T-helper 2 cell treated with Interferon-gamma antibody and Interleukin-4, amounts not matched to agents 5 μg/mL and 100 μg/mL, for 36 hours (primary cell): ENCODE results near the gene PTPRT.

ENCODE experiments used
- DNase-seq: peaks from one replicate; pipeline ENCODE4 v3.0.0; 2021; ENCODE audit warnings: low spot score
- H3K27ac Mint-ChIP-seq: one replicate; pipeline ENCODE4 v1.8.0; 2021; ENCODE audit warnings: mild to moderate bottlenecking, mixed read lengths
- H3K27me3 Mint-ChIP-seq: one replicate; pipeline ENCODE4 v1.8.0; 2021; ENCODE audit warnings: low read depth, mixed read lengths
- H3K36me3 Mint-ChIP-seq: one replicate; pipeline ENCODE4 v1.8.0; 2021; ENCODE audit warnings: low read depth, mixed read lengths
- H3K4me1 Mint-ChIP-seq: one replicate; pipeline ENCODE4 v1.8.0; 2021; ENCODE audit warnings: low read depth, mixed read lengths
- H3K4me3 Mint-ChIP-seq: one replicate; pipeline ENCODE4 v1.8.0; 2022; ENCODE audit warnings: mild to moderate bottlenecking, moderate library complexity, mixed read lengths
- H3K9me3 Mint-ChIP-seq: one replicate; pipeline ENCODE4 v1.8.0; 2021; ENCODE audit warnings: mixed read lengths

PTPRT gene

DNA sequence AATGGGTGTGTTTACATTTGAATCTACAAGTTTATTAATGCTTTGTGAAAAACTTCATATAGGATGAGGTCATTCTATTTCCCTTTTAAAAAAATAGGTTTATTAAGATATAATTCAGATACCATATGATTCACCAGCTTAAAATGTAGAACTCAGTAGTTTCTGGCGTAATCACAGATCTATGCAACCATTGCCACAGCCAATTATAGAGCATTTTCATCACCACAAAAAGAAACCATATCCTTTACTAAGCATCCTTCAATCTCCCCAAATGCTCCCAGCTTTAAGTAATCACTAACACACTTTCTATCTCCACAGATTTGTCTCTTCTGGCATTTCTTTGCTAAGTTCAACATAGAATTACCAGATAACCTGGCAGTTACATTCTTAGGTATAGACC is 137.2 kb downstream of the PTPRT start:
- H3K4me1 Mint-ChIP-seq = no peaks in the 10 kb centered on the region
- H3K36me3 Mint-ChIP-seq = no peaks in the 10 kb centered on the region
- no peak for DNase-seq
- no peak overlapping the region for H3K4me3 Mint-ChIP-seq
- no peaks in the 10 kb centered on the region for H3K27me3 Mint-ChIP-seq
- no peaks in the 10 kb centered on the region for H3K9me3 Mint-ChIP-seq
- H3K27ac Mint-ChIP-seq = no peak overlapping the region

DNA sequence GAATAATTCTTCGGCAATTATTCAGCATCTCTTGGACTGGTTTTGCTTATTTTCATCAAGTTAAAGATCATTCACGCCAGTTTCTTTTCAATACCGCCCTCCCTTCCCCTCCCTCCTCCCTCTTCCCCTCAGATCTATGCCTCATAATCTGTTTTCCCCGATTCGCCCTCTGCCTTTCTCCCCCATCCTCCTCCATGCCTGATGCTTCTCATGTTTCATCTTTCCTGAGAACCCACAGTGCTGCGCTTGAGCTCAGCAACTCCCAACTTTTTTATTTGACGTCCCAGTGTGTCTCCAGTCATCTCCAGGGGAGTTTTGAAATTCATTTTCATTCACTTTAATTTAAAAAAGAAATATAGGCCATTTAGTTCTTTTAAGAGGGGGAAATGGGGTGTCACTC is 142.7 kb downstream of the PTPRT start:
- Mint-ChIP-seq H3K4me3 (no peak overlapping the region), H3K27ac (no peak overlapping the region), H3K4me1 (no peaks in the 10 kb centered on the region), H3K36me3 (no peaks in the 10 kb centered on the region), H3K9me3 (peaks cover 7% of the 10 kb centered on the region), H3K27me3 (no peaks in the 10 kb centered on the region)
- no peak for DNase-seq

DNA sequence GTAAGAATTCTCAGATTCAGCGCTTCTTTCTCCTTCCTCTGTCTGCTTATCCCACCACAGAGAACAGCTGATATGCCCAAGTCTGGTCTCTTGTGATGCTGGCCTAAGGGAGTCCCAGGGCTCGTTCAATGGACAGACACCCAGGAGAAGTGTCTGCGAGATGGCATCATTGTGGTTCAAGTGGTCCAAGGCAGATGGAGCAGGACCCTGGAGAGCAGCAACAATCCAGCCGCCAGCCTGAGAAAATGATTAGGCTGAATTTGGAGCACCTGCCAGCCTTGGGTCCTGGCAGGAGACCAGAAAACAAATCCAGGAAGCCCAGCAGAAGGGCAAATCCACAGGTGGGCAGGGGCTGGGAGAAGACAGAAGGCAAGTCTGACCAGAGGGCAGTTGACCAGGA is 145.8 kb downstream of the PTPRT start:
- no peaks in the 10 kb centered on the region for H3K36me3 Mint-ChIP-seq
- no peak overlapping the region for H3K27ac Mint-ChIP-seq
- H3K9me3 Mint-ChIP-seq = peaks cover 7% of the 10 kb centered on the region
- H3K27me3 Mint-ChIP-seq = no peaks in the 10 kb centered on the region
- H3K4me1 Mint-ChIP-seq = no peaks in the 10 kb centered on the region
- no peak for DNase-seq
- no peak overlapping the region for H3K4me3 Mint-ChIP-seq

DNA sequence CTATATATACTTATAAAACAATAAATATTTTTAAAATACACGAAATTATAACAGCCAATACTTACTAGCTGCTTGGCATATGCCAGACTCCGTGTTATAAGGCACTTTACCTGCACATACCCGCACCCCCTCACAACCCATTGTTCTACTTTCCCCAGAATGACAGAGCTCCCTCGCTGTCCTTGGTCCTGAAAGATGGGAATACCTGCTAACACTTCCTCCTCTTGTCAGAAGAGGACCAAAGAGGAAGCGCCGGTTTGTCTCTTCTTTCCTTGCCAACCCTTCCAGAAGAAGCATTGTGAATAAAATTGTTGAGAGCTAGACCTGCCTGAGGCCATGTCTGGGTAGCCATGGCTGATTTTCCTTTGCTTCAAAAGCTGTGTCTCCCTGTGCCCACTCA is 149.3 kb downstream of the PTPRT start:
- DNase-seq = no peak
- no peaks in the 10 kb centered on the region for H3K36me3 Mint-ChIP-seq
- H3K9me3 Mint-ChIP-seq = peaks cover 7% of the 10 kb centered on the region
- no peak overlapping the region for H3K4me3 Mint-ChIP-seq
- no peaks in the 10 kb centered on the region for H3K27me3 Mint-ChIP-seq
- no peaks in the 10 kb centered on the region for H3K4me1 Mint-ChIP-seq
- no peak overlapping the region for H3K27ac Mint-ChIP-seq

DNA sequence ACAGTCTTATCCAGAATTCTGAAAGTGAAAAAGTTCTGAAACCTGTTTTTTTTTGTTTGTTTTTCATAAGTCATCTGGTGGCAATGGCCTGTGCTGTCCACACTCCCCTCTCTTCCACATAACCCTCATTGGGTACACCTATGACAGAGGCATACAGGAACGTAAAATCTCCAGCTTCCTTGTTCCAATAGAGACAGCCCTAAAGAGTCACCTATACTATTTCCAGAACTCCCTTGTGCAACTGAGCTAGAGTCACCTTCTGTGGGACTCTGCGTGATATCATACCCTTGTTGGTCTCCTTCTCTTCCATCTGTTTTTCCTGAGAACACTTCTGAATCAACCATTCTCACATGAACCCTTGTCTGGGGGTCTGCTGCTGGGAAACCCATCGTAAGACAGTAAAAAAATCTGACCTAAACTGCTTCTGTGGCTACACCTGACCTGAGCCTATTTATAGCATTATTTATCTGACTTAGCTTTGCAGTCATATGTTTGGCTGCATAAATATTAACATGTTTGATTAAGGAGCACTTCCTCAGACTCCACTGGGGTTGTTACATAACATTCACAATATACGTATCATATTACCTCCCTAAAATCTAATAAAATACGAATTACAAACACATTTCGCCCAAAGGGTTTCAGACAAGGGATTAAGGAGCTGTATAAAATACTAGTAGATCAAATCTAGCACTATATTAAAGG is 151.9 kb downstream of the PTPRT start:
- H3K36me3 Mint-ChIP-seq = no peaks in the 10 kb centered on the region
- no peaks in the 10 kb centered on the region for H3K4me1 Mint-ChIP-seq
- peaks cover 2% of the 10 kb centered on the region for H3K9me3 Mint-ChIP-seq
- no peaks in the 10 kb centered on the region for H3K27me3 Mint-ChIP-seq
- no peak for DNase-seq
- H3K4me3 Mint-ChIP-seq = no peak overlapping the region
- no peak overlapping the region for H3K27ac Mint-ChIP-seq

DNA sequence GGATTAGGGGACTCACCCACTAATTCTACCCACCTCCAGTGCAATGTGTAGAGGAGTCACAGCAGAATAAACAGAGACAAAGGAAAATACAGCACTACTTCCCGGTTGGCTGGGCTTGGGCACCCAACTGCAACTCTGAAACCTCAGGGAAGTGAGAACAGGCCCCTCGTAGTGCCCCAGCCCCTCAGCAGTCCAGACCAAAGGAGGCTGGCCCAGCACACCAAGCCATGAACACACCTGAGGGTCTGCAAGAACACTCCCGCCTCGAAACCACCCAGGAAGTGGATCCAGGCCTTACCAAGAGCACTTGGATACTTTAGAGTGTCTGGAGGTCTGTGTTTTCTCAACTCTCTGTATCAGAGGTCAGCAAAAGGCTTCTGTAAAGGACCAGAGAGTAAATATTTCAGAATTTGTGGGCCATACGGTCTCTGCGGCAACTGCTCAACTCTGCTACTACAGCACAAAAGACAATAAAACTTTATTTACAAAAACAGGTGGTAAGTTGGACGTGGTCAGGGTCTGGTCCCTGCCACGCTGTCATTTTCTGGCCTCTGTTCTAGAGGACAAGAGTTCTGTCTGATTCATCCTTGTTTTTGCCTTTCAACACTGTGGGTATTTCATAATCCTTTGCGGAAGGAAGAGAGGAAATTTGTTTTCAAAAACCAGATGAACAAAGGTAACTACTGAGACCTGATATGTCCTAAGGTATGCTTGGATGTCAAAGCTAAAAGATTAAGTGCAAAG is 154.6 kb downstream of the PTPRT start:
- Mint-ChIP-seq H3K4me3 (no peak overlapping the region), H3K27me3 (no peaks in the 10 kb centered on the region), H3K27ac (no peak overlapping the region), H3K9me3 (no peaks in the 10 kb centered on the region), H3K36me3 (no peaks in the 10 kb centered on the region), H3K4me1 (no peaks in the 10 kb centered on the region)
- no peak for DNase-seq

DNA sequence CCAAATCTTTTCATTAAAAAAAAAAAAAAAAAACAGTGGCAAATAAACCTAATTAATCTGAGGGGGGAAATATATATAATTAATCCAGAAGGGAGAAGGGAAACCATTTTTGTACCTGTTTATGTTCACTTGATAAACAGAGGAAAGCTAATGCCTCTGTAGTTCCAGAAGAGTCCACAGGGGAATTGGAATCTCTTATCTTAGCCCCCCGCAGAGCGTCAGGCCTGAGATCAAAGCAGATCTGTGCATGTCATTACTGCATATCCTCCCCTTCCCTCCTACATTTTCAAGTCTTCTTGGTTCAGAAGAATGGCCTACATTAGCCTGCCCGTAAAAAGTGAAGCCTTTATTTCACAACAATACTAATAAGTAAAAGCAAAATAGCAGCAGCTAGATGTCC is 157.2 kb downstream of the PTPRT start:
- H3K27me3 Mint-ChIP-seq = no peaks in the 10 kb centered on the region
- H3K9me3 Mint-ChIP-seq = no peaks in the 10 kb centered on the region
- no peaks in the 10 kb centered on the region for H3K4me1 Mint-ChIP-seq
- DNase-seq = no peak
- H3K4me3 Mint-ChIP-seq = no peak overlapping the region
- H3K27ac Mint-ChIP-seq = no peak overlapping the region
- no peaks in the 10 kb centered on the region for H3K36me3 Mint-ChIP-seq

DNA sequence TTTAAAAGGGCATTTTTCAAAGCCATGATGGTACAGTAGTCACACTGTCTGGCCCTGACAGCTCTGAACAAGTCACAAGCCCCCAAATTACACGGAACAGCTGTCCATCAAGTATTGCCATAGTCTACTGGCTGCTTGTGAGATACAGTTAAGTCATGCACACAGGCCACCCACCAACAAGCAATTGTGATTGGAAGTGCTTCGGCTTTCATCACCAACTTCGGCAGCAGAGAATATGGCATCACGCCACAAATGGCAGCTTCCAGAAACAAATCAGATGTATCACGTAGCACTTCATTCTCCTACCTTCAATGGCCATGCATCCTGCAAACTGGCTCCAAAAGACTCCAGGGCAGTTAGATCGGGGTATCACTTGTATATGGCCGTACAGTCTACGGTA is 160.5 kb downstream of the PTPRT start:
- H3K27ac Mint-ChIP-seq = no peak overlapping the region
- DNase-seq = no peak
- H3K9me3 Mint-ChIP-seq = no peaks in the 10 kb centered on the region

DNA sequence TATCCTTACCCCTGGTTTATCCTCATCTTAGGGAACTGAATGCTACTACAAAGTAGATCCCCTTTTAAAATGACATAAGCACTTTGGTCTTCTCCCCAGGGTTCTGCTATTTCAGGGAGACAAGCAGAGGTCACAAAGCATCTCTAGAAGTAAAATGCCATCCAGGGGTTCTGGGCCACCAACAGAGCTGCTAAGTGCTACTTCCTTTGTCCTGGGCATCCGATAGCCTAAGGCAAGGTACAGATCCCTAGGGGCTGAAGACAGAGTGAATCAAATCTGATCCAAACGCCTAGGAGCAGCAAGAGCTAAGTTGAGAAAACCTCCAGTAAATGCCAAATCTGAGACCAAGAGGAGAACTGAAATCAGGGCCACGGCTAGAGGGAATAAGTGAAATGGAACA is 161.2 kb downstream of the PTPRT start:
- no peak overlapping the region for H3K4me3 Mint-ChIP-seq
- H3K9me3 Mint-ChIP-seq = no peaks in the 10 kb centered on the region
- no peaks in the 10 kb centered on the region for H3K27me3 Mint-ChIP-seq
- DNase-seq = no peak
- no peak overlapping the region for H3K27ac Mint-ChIP-seq
- H3K36me3 Mint-ChIP-seq = no peaks in the 10 kb centered on the region
- H3K4me1 Mint-ChIP-seq = no peaks in the 10 kb centered on the region

More for the DNA sequence above, 160.5 kb downstream of the PTPRT start:
- no peaks in the 10 kb centered on the region for H3K4me1 Mint-ChIP-seq
- no peak overlapping the region for H3K4me3 Mint-ChIP-seq
- H3K36me3 Mint-ChIP-seq = no peaks in the 10 kb centered on the region
- no peaks in the 10 kb centered on the region for H3K27me3 Mint-ChIP-seq

DNA sequence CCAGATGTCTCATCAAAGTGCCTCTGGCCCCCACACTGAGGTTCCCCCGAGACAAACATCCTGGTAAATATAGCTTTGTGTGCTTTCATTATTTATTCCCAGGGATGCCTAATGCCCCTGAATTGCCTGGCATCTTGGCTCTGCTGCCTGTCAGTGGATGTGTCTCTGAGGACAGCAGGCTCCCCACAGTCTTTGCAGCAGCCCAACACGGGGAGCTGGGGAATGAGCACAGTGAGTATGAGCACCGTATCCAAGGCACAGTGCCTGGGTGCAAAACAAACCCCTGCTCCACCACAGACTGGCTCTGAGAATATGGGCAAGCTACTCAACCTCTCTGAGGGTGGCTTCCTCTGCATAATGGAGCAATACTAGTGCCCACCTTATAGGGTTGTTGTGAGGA is 165.9 kb downstream of the PTPRT start:
- no peak for DNase-seq
- H3K27ac Mint-ChIP-seq = no peak overlapping the region
- no peaks in the 10 kb centered on the region for H3K27me3 Mint-ChIP-seq
- H3K36me3 Mint-ChIP-seq = no peaks in the 10 kb centered on the region
- H3K9me3 Mint-ChIP-seq = no peaks in the 10 kb centered on the region
- no peaks in the 10 kb centered on the region for H3K4me1 Mint-ChIP-seq
- no peak overlapping the region for H3K4me3 Mint-ChIP-seq

DNA sequence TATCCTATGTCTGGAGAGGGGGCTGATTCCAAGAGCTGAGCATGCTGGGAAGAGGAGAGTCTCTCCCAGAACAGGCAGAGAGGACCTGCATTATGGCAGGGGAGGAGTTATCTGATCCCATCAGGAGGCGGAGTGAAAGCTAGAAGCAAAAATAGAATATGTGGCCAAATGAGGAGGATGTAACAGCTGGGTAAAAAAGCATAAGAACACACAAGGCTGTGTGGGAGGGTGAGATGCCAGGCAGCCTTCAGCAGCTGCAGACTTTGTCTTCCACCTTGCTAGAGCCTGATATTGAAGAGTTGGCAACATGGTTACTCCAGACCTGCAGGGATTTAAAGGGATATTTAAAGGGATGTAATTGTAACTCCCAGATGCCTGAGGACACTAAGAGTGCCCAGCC is 167.1 kb downstream of the PTPRT start:
- Mint-ChIP-seq H3K27me3 (no peaks in the 10 kb centered on the region), H3K9me3 (no peaks in the 10 kb centered on the region), H3K36me3 (no peaks in the 10 kb centered on the region), H3K27ac (no peak overlapping the region), H3K4me1 (no peaks in the 10 kb centered on the region), H3K4me3 (no peak overlapping the region)
- DNase-seq = no peak

DNA sequence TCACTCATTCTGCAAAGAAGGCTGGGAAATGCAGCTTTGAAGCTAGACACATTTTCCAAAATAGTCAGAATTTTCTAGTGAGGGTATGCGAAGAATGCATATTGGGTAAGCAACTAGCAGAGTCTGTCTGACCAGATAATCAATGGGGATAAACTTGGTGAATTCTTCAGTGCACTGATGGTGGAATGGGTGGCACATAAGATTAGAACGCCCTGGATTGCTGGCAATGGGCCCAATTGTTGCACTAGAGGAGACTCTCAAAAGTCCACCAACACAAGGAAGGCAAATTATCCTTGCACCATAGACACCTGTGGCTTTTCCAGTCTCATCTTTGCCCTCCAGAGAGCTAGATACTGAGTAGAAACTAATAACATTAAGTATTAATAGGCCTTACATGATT is 167.6 kb downstream of the PTPRT start:
- Mint-ChIP-seq H3K27ac (no peak overlapping the region), H3K9me3 (no peaks in the 10 kb centered on the region), H3K4me1 (no peaks in the 10 kb centered on the region), H3K4me3 (no peak overlapping the region), H3K36me3 (no peaks in the 10 kb centered on the region), H3K27me3 (no peaks in the 10 kb centered on the region)
- DNase-seq = no peak

DNA sequence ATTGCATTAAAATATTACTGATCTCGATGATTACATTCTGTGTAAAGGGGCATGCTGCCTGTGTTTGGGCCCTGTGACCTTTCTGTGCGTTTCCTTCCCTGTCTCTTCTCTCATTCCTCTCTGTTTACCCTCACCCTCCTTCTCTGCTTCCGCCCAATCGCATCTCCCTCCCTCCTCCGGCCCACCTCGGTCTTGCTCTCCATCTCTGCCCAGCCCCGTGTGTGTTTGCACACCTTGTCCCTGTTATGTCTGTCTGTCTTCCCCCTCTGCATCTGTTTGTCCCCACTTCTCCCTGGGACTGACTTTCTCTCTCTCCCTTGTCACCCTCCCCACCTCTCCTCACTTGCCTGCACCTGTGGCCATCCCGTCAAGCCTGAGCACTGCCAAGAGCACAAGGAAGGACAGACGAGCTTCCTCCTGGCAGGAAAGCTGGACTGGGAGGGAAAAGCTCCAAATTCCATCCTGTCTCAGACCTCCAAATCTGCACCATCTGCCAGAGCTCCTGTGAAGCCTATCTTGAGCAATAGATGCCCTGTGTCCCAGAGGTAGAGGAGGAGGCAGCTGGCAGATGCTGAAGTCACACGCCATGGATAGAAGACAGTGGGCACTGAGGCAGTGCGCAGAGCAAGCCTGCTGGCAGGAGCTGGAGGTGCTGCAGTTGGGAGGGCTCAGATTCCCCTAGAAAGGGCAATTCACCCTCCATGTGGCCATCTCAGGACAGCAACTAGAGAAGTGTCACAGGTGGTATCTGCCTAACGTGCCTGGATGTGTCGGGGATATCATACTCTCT is 172.3 kb downstream of the PTPRT start:
- H3K9me3 Mint-ChIP-seq = no peaks in the 10 kb centered on the region
- H3K27ac Mint-ChIP-seq = no peak overlapping the region
- DNase-seq = no peak
- H3K4me1 Mint-ChIP-seq = no peaks in the 10 kb centered on the region
- no peak overlapping the region for H3K4me3 Mint-ChIP-seq
- H3K36me3 Mint-ChIP-seq = no peaks in the 10 kb centered on the region
- H3K27me3 Mint-ChIP-seq = no peaks in the 10 kb centered on the region

DNA sequence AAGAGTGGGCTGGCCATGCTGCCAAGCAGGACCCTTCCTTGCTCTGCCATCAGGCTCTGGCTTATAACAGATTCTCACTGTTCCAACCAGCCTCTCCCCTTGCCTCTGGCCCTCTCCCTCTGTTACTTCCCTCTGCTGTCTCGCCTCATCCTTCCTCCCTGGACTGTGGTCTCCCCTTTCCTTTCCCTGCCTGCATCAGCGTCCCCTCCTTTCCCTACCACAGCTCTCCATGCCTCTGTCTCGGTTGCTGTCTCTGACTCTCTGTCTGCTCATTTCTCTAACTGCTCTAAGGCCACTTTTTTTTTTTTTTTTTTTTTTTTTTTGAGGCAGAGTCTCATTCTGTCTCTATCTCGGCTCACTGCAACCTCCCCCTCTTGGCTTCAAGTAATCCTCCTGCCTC is 173.4 kb downstream of the PTPRT start:
- Mint-ChIP-seq H3K27ac (no peak overlapping the region), H3K4me3 (no peak overlapping the region), H3K9me3 (no peaks in the 10 kb centered on the region), H3K27me3 (no peaks in the 10 kb centered on the region), H3K4me1 (no peaks in the 10 kb centered on the region), H3K36me3 (no peaks in the 10 kb centered on the region)
- DNase-seq = no peak
